Neutrophil (primary cell): ENCODE measurements around the gene UGDH.
"Not testable (repeated sequence)": the region's sequence is repeated elsewhere in the genome, so short reads cannot be mapped to it uniquely, and the experiment has no call there.

Source experiments
- H3K27ac ChIP-seq: fragments of 200-600 bp; sonication (generic); 2 replicates; pipeline ENCODE4 v1.5.1; 2016; ENCODE audit warnings: mild to moderate bottlenecking, moderate library complexity
- H3K27me3 ChIP-seq: fragments of 200-600 bp; sonication (generic); 2 replicates; pipeline ENCODE4 v1.6.0; 2016; ENCODE audit warnings: mild to moderate bottlenecking
- H3K36me3 ChIP-seq: fragments of 200-600 bp; sonication (generic); 2 replicates; pipeline ENCODE4 v1.5.1; 2017
- H3K4me1 ChIP-seq, 2 experiments: fragments of 200-600 bp in 1 of 2; sonication (generic) in 1 of 2; 1 replicate in 1 of 2; 2 replicates in 1 of 2; pipeline versions ENCODE4 v1.5.1 to v1.6.1; 2013 to 2016; ENCODE audit warnings: low read depth in 1 of 2, low read length in 1 of 2, mild to moderate bottlenecking in 1 of 2, moderate library complexity in 1 of 2; ENCODE audit not compliant: control insufficient read depth in 1 of 2, insufficient read depth in 1 of 2
- H3K4me3 ChIP-seq, 2 experiments: fragments of 200-600 bp in 1 of 2; sonication (generic) in 1 of 2; 1 replicate in 1 of 2; 2 replicates in 1 of 2; pipeline ENCODE4 v1.5.1; 2013 to 2016; ENCODE audit warnings: low read depth in 1 of 2, low read length in 1 of 2, mild to moderate bottlenecking in 1 of 2, moderate library complexity in 1 of 2
- H3K9me3 ChIP-seq: fragments of 200-600 bp; sonication (generic); 2 replicates; pipeline ENCODE4 v1.5.1; 2016
- TF ChIP-seq, protein P1 (sequence below): fragments of 200-600 bp; sonication (generic); IDR thresholded peaks from 2 replicates; pipeline ENCODE4 v1.5.1; 2016; ENCODE audit warnings: antibody characterized with exemption

UGDH gene

DNA sequence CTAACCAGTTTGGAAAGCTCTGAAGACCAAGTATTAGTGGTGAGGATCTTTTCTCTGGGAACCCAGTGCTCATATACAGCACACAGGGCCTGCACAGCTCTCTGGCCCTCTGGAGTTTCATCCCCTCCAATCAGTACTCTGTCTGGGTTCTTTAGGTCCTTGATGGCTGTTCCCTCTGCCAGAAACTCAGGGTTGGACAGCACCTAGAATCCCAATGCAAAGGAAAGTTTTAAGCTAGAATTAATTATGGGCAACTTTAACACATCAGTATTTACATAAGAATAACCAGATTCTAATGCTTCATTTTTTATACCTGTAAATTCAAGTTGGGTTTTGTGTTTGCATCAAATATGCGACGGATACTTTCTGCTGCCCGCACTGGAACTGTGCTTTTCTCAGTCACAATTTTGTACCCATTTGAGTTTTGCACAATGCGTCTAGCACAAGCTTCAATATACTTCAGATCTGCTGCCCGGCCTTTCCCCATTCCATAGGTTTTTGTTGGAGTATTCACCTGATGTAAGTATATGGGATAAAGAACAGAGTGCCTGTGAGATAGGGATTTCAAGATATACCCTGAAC is 16.8 kb downstream of the UGDH start:
- no peaks in the 10 kb centered on the region for H3K27me3 ChIP-seq
- no peaks in the 10 kb centered on the region for H3K4me1 ChIP-seq
- no peaks in the 10 kb centered on the region for H3K9me3 ChIP-seq
- TF ChIP-seq, protein P1, sequence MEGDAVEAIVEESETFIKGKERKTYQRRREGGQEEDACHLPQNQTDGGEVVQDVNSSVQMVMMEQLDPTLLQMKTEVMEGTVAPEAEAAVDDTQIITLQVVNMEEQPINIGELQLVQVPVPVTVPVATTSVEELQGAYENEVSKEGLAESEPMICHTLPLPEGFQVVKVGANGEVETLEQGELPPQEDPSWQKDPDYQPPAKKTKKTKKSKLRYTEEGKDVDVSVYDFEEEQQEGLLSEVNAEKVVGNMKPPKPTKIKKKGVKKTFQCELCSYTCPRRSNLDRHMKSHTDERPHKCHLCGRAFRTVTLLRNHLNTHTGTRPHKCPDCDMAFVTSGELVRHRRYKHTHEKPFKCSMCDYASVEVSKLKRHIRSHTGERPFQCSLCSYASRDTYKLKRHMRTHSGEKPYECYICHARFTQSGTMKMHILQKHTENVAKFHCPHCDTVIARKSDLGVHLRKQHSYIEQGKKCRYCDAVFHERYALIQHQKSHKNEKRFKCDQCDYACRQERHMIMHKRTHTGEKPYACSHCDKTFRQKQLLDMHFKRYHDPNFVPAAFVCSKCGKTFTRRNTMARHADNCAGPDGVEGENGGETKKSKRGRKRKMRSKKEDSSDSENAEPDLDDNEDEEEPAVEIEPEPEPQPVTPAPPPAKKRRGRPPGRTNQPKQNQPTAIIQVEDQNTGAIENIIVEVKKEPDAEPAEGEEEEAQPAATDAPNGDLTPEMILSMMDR, result no peak
- peaks cover 29% of the 10 kb centered on the region for H3K36me3 ChIP-seq
- H3K4me3 ChIP-seq, result no peak overlapping the region
- H3K27ac ChIP-seq, result no peak overlapping the region

DNA sequence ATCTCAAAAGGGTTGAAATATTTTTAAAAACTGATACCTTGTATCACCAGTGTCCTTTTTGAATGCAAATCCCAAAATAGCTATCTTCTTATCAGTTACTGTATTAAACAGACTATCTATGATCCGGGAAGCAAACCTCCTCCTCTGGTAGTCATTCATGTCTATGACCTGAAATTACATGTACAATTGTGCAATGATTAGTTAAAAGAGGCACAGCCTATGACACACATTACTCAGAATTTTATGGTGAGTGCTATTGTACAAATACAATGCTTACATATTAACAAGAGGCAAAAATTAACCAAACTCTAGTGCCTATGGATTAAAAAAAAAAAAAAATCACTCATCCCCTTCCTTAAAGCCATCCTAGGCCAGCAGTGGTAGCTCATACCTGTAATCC is 21.7 kb downstream of the UGDH start:
- TF ChIP-seq, protein P1, result no peak
- Histone ChIP-seq H3K27me3 (no peaks in the 10 kb centered on the region), H3K9me3 (no peaks in the 10 kb centered on the region), H3K27ac (no peak overlapping the region), H3K4me3 (no peak overlapping the region), H3K36me3 (peaks cover 51% of the 10 kb centered on the region), H3K4me1 (no peaks in the 10 kb centered on the region)

DNA sequence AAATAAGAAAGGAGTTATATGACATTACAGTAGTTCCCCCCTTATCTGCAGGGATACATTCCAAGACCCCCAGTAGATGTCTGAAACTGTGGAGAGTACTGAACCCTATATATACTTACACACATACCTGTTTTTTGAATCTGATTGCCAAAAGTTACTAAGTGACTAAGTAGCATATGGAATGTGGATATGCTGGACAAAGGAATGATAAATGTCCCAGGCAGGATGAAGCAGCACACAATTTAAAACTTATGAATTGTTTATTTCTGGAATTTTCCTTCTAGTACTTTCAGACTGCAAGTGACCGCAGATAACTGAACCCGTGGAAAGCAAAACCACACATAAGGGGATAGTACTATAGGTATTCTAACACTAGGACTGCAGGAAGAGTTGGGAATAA is 22.7 kb downstream of the UGDH start:
- Histone ChIP-seq H3K27ac (no peak overlapping the region), H3K36me3 (peaks cover 43% of the 10 kb centered on the region), H3K4me3 (no peak overlapping the region)

DNA sequence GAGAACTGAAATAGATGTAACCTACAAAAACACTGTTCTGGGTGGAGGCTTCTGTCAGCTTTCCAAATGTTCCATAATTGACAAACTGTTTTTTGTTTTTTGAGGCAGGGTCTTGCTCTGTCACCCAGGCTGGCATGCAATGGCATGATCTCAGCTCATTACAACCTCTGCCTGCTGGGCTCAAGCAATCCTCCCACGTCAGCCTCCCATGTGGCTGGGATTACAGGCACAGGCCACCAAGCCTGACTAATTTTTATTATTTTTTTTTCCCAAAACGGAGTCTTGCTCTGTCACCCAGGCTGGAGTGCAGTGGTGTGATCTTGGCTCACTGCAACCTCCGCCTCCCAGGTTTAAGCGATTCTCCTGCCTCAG is 24.6 kb downstream of the UGDH start:
- not testable (repeated sequence) for H3K27ac ChIP-seq, H3K4me3 ChIP-seq, H3K4me1 ChIP-seq, H3K9me3 ChIP-seq, H3K27me3 ChIP-seq
- H3K36me3 ChIP-seq, result peaks cover 40% of the 10 kb centered on the region

More for the DNA sequence above, 22.7 kb downstream of the UGDH start:
- H3K4me1 ChIP-seq, result no peaks in the 10 kb centered on the region
- TF ChIP-seq, protein P1, result no peak
- H3K27me3 ChIP-seq, result no peaks in the 10 kb centered on the region
- H3K9me3 ChIP-seq, result no peaks in the 10 kb centered on the region

DNA sequence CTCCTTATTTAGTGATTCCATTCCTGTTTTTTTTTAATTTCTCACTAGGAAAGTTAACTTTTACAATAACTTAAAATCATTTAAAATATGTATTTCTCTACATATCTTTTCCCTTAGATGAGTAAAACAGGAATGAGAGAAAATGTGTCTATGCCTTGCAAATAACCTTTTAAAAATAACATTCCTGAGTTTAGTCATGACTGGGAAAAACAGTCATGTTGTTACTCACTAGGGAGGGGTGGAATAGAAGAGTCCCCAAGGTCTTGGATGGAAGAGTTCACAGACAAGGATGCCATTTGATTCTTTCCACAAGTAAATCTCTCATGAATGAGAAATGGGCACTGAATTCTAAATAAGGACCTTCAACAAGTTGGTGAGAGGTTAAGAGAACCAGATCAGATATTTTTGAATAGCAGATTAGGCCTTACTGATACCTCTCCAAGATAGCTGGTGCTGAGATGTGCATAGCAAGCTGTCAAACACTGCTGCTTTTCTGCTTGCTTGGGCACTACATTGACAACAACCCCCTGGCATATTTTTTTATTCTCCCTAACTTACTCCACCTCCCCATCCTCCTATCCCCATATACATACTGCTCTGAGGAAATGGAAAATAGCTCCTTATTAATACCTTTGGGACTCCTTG is 25.1 kb downstream of the UGDH start:
- Histone ChIP-seq H3K27ac (no peak overlapping the region), H3K36me3 (peaks cover 40% of the 10 kb centered on the region)

DNA sequence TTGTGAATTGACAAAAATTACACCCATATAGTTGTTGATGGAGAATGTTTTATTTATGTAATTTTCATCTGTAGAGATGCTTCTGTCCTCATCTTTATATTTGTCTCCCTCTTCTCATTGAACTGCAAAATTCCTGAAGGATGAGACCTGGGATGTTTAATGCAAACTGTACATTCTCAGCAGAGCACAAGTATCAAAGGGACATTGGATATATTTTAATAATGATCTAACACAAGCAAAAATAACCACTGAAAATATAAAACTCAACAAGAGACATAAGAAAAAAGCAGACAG is 28.6 kb downstream of the UGDH start:
- Histone ChIP-seq H3K4me3 (no peak overlapping the region), H3K27ac (no peak overlapping the region), H3K36me3 (peaks cover 25% of the 10 kb centered on the region), H3K9me3 (no peaks in the 10 kb centered on the region), H3K4me1 (no peaks in the 10 kb centered on the region), H3K27me3 (no peaks in the 10 kb centered on the region)
- TF ChIP-seq, protein P1, result no peak

More for the DNA sequence above, 25.1 kb downstream of the UGDH start:
- no peak overlapping the region for H3K4me3 ChIP-seq
- TF ChIP-seq, protein P1, result no peak
- no peaks in the 10 kb centered on the region for H3K4me1 ChIP-seq
- no peaks in the 10 kb centered on the region for H3K9me3 ChIP-seq
- H3K27me3 ChIP-seq, result no peaks in the 10 kb centered on the region
